Progenitor cell of endocrine pancreas (in vitro differentiated cells): ENCODE data around the gene DMRTA2. TPM values are rescaled to one million over a fixed set of nuclear protein-coding genes. Genes with fewer than 3 reads are reported as not detected.

ENCODE experiments used
- DNase-seq: peaks from one replicate; pipeline ENCODE4 v3.0.0; 2021; ENCODE audit warnings: low spot score; ENCODE audit not compliant: unreplicated experiment
- H3K27ac Mint-ChIP-seq: 2 replicates; pipeline ENCODE4 v1.8.0; 2021; ENCODE audit warnings: mild to moderate bottlenecking, moderate library complexity, mixed read lengths
- H3K27me3 Mint-ChIP-seq: 2 replicates; pipeline ENCODE4 v1.8.0; 2021; ENCODE audit warnings: mixed read lengths
- H3K36me3 Mint-ChIP-seq: 2 replicates; pipeline ENCODE4 v1.8.0; 2022; ENCODE audit warnings: mixed read lengths; ENCODE audit not compliant: insufficient read depth
- H3K4me1 Mint-ChIP-seq: 2 replicates; pipeline ENCODE4 v1.8.0; 2021; ENCODE audit warnings: low read depth, mixed read lengths
- H3K4me3 Mint-ChIP-seq: 2 replicates; pipeline ENCODE4 v1.8.0; 2021; ENCODE audit warnings: low read depth, mild to moderate bottlenecking, moderate library complexity, mixed read lengths
- H3K9me3 Mint-ChIP-seq: 2 replicates; pipeline ENCODE4 v1.8.0; 2021; ENCODE audit warnings: low read depth, mixed read lengths
- CTCF ChIP-seq: fragments of 200-600 bp; sonication (generic); IDR thresholded peaks from one replicate; pipeline ENCODE4 v1.5.0; 2021; ENCODE audit warnings: antibody characterized with exemption, mild to moderate bottlenecking; ENCODE audit not compliant: unreplicated experiment
- total RNA-seq: library from RNA; stranded (reverse); gene quantifications from 2 replicates; pipeline ENCODE4 v1.2.1, GENCODE V29; 2021

DMRTA2 gene
- total RNA-seq, 1 donor from 2014 or later: not detected

GRCh38 chr1:50419907-50420677 lies 3.2 kb downstream of the DMRTA2 start:
- Mint-ChIP-seq H3K27me3 (peaks cover 86% of the 10 kb centered on the region), H3K4me1 (peaks cover 15% of the 10 kb centered on the region), H3K27ac (no peak overlapping the region), H3K9me3 (no peaks in the 10 kb centered on the region), H3K4me3 (peak overlapping the region; percentile 23), H3K36me3 (no peaks in the 10 kb centered on the region)
- no peak for TF ChIP-seq CTCF
- DNase-seq: no peak

GRCh38 chr1:50419192-50419906 lies 3.9 kb downstream of the DMRTA2 start:
- Mint-ChIP-seq H3K27me3 (peaks cover 86% of the 10 kb centered on the region), H3K9me3 (no peaks in the 10 kb centered on the region), H3K4me1 (peaks cover 13% of the 10 kb centered on the region), H3K27ac (no peak overlapping the region), H3K36me3 (no peaks in the 10 kb centered on the region), H3K4me3 (no peak overlapping the region)
- TF ChIP-seq CTCF: peak; percentile 52
- DNase-seq: peak; percentile 42

- Mint-ChIP-seq H3K4me1 (peaks cover 11% of the 10 kb centered on the region), H3K4me3 (peak overlapping the region; percentile 61), H3K36me3 (no peaks in the 10 kb centered on the region), H3K27me3 (peaks cover 86% of the 10 kb centered on the region), H3K27ac (no peak overlapping the region), H3K9me3 (no peaks in the 10 kb centered on the region)
- no peak for TF ChIP-seq CTCF
- DNase-seq: peak; percentile 15
Observed at GRCh38 chr1:50418600-50419109, 4.6 kb downstream of the DMRTA2 start.

- Mint-ChIP-seq H3K4me3 (peak overlapping the region; percentile 61), H3K27ac (no peak overlapping the region), H3K9me3 (no peaks in the 10 kb centered on the region), H3K4me1 (peaks cover 9% of the 10 kb centered on the region), H3K27me3 (peaks cover 86% of the 10 kb centered on the region), H3K36me3 (no peaks in the 10 kb centered on the region)
- TF ChIP-seq CTCF: no peak
- no peak for DNase-seq
Observed at GRCh38 chr1:50417946-50418599, 5.2 kb downstream of the DMRTA2 start.

GRCh38 chr1:50417507-50417906 lies 5.7 kb downstream of the DMRTA2 start:
- Mint-ChIP-seq H3K36me3 (no peaks in the 10 kb centered on the region), H3K4me1 (peaks cover 5% of the 10 kb centered on the region), H3K27me3 (peaks cover 86% of the 10 kb centered on the region), H3K4me3 (no peak overlapping the region), H3K27ac (no peak overlapping the region), H3K9me3 (no peaks in the 10 kb centered on the region)
- DNase-seq: no peak
- TF ChIP-seq CTCF: no peak
